DND-41 (cell line): Measurements from ENCODE around the gene GRP.

ENCODE experiments used
- EZH2 ChIP-seq: IDR thresholded peaks from 3 replicates; pipeline ENCODE4 v1.6.1; 2012; ENCODE audit warnings: borderline replicate concordance, low read depth, mild to moderate bottlenecking, moderate library complexity, low read length, inconsistent platforms; ENCODE audit not compliant: severe bottlenecking
- TF ChIP-seq, protein P1 (sequence below): IDR thresholded peaks from 2 replicates; pipeline ENCODE4 v1.5.1; 2012; ENCODE audit warnings: borderline replicate concordance, low read length, moderate library complexity, mild to moderate bottlenecking; ENCODE audit not compliant: poor library complexity, severe bottlenecking; ENCODE audit errors: extremely low read depth

DNA sequence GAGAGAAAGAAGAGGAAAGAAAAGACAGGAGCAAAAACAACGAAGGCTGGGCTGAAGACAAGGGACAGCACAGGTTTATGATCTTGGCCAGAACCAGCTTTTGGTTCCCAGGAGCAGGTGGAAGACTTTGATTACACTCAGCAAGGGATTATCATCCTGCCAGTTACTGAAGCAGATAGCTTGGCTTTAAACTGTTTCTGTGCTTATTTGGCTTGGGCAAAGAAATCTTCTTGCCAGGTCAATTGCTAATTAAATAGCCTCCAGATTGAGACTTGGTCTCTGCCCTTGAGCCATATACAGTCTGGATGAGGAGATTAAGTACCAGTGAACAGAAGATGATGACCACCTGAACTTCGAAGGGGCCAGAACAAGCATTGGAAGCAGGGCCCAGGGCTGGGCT, 22.3 kb upstream of the GRP start:
- TF ChIP-seq, protein P1, sequence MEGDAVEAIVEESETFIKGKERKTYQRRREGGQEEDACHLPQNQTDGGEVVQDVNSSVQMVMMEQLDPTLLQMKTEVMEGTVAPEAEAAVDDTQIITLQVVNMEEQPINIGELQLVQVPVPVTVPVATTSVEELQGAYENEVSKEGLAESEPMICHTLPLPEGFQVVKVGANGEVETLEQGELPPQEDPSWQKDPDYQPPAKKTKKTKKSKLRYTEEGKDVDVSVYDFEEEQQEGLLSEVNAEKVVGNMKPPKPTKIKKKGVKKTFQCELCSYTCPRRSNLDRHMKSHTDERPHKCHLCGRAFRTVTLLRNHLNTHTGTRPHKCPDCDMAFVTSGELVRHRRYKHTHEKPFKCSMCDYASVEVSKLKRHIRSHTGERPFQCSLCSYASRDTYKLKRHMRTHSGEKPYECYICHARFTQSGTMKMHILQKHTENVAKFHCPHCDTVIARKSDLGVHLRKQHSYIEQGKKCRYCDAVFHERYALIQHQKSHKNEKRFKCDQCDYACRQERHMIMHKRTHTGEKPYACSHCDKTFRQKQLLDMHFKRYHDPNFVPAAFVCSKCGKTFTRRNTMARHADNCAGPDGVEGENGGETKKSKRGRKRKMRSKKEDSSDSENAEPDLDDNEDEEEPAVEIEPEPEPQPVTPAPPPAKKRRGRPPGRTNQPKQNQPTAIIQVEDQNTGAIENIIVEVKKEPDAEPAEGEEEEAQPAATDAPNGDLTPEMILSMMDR = no peak
- TF ChIP-seq EZH2 = no peak
